K562 (cell line): ENCODE measurements around the gene ZFP69. TPM values are rescaled to one million over a fixed set of nuclear protein-coding genes. Genes with fewer than 3 reads are reported as not detected.

Experiments used
- ATAC-seq: fragments of 200-7000 bp; cut with Tn5 transposase; 3 replicates; pipeline ENCODE4 v1.9.1; 2020; ENCODE audit warnings: moderate library complexity
- BruUV-seq: library from RNA; stranded (reverse); fragments of 400-500 nt; replicated peaks from 2 replicates; lab custom pipeline; 2021; lab: Mats Ljungman, UMichigan
- CTCF ChIA-PET: fragments of 300-600 bp; formaldehyde crosslinking; extraction: SDS; loops from one replicate; lab custom pipeline; 2021; ENCODE audit warnings: low intra/inter-chr PET ratio; lab: Yijun Ruan, JAX
- POLR2A ChIA-PET: fragments of 300-600, 350-650 bp; sonication (Branson Sonifier 250); formaldehyde crosslinking; extraction: SDS; loops from one replicate; lab custom pipeline; 2021; ENCODE audit warnings: antibody characterized with exemption, inconsistent platforms; lab: Yijun Ruan, JAX
- DNase-seq, 4 experiments: peaks; one replicate each; pipeline versions ENCODE4 v3.0.0 to v3.0.0-alpha.2; 2011 to 2018; ENCODE audit warnings: low spot score in 3 of 4, mixed read lengths in 3 of 4; ENCODE audit errors: extremely low read depth in 1 of 4
- FAIRE-seq: peaks from 2 replicates; lab custom pipeline; 2011; peaks lifted over from hg19 to GRCh38; lab: Jason Lieb, UNC
- H2AFZ ChIP-seq: 2 replicates; pipeline ENCODE4 v1.6.0; 2011; ENCODE audit warnings: low read depth, low read length, control low read depth, inconsistent platforms
- H3K27ac ChIP-seq: fragments of 200-600 bp; 3 replicates; pipeline ENCODE4 v1.8.0; 2011; ENCODE audit warnings: low read depth, mild to moderate bottlenecking, control low read depth, inconsistent platforms, low read length, moderate library complexity, mixed read lengths; ENCODE audit errors: extremely low read depth
- H3K27me3 ChIP-seq, 2 experiments: fragments of 300-600 bp in 1 of 2; 2 replicates in 1 of 2; 3 replicates in 1 of 2; pipeline versions ENCODE4 v1.6.0 to v1.8.0; 2011; ENCODE audit warnings: inconsistent platforms in 2 of 2, low read length in 2 of 2, mild to moderate bottlenecking in 1 of 2, mixed read lengths in 1 of 2, moderate library complexity in 1 of 2; ENCODE audit not compliant: control insufficient read depth in 2 of 2, insufficient read depth in 2 of 2
- H3K36me3 ChIP-seq: fragments of 300-600 bp; 3 replicates; pipeline ENCODE4 v1.8.0; 2011; ENCODE audit warnings: mild to moderate bottlenecking, low read length, inconsistent platforms; ENCODE audit not compliant: control insufficient read depth, insufficient read depth
- H3K4me1 ChIP-seq, 2 experiments: fragments of 200-600 bp in 1 of 2; replicated peaks in 1 of 2; 2 replicates in 1 of 2; 3 replicates in 1 of 2; pipeline versions ENCODE4 v1.5.1 to v1.8.0; 2011; ENCODE audit warnings: inconsistent platforms in 2 of 2, low read length in 2 of 2, mild to moderate bottlenecking in 1 of 2, mixed read lengths in 1 of 2, moderate library complexity in 1 of 2; ENCODE audit not compliant: control insufficient read depth in 2 of 2, insufficient read depth in 2 of 2
- H3K4me2 ChIP-seq: 2 replicates; pipeline ENCODE4 v1.6.1; 2011; ENCODE audit warnings: low read length, control low read depth, inconsistent platforms, mixed read lengths; ENCODE audit not compliant: insufficient read depth
- H3K4me3 ChIP-seq: fragments of 200-600 bp; sonication (generic), shearing (Covaris generic); 2 replicates; pipeline ENCODE4 v1.5.1; 2016; ENCODE audit warnings: control low read depth, inconsistent platforms
- H3K79me2 ChIP-seq: fragments of 200-600 bp; 3 replicates; pipeline ENCODE4 v1.8.0; 2011; ENCODE audit warnings: low read length, inconsistent platforms; ENCODE audit not compliant: control insufficient read depth, insufficient read depth
- H3K9ac ChIP-seq, 2 experiments: 2 replicates each; pipeline versions ENCODE4 v1.6.0 to v1.6.1; 2011; ENCODE audit warnings: low read depth in 2 of 2, low read length in 2 of 2, control low read depth in 1 of 2, inconsistent platforms in 1 of 2, mild to moderate bottlenecking in 1 of 2, mixed read lengths in 1 of 2; ENCODE audit not compliant: insufficient read depth in 1 of 2
- H3K9me1 ChIP-seq: one replicate; pipeline ENCODE4 v1.6.0; 2011; ENCODE audit warnings: inconsistent platforms, mild to moderate bottlenecking, low read length, moderate library complexity; ENCODE audit not compliant: control insufficient read depth, insufficient read depth
- H3K9me3 ChIP-seq: replicated peaks from 2 replicates; pipeline ENCODE4 v1.5.1; 2011; ENCODE audit warnings: low read depth, low read length, inconsistent platforms; ENCODE audit not compliant: control insufficient read depth, insufficient read depth
- H4K20me1 ChIP-seq: replicated peaks from 2 replicates; pipeline ENCODE4 v1.6.1; 2011; ENCODE audit warnings: low read length, inconsistent platforms, mixed read lengths; ENCODE audit not compliant: control insufficient read depth, insufficient read depth
- FOXP1 ChIP-seq: sonication (generic); formaldehyde crosslinking; IDR thresholded peaks from 2 replicates; pipeline ENCODE4 v1.8.0; 2022; ENCODE audit warnings: mild to moderate bottlenecking, missing genetic modification reagents
- IFI16 ChIP-seq: fragments of 250-450 bp; sonication (Bioruptor Pico); IDR thresholded peaks from 2 replicates; pipeline ENCODE4 v2.1.2; 2022; ENCODE audit warnings: mild to moderate bottlenecking, inconsistent platforms
- JUND ChIP-seq, 2 experiments: IDR thresholded peaks; 2 replicates in 1 of 2; 3 replicates in 1 of 2; pipeline ENCODE4 v1.6.1; 2011; ENCODE audit warnings: borderline replicate concordance in 2 of 2, low read depth in 2 of 2, low read length in 2 of 2, improper control_type of control experiment in 1 of 2, missing biosample characterization in 1 of 2, missing genetic modification characterization in 1 of 2, missing genetic modification reagents in 1 of 2
- NUFIP1 ChIP-seq: fragments of 450-650 bp; IDR thresholded peaks from 2 replicates; pipeline ENCODE4 v1.6.1; 2018; ENCODE audit not compliant: partially characterized antibody
- PML ChIP-seq: IDR thresholded peaks from 2 replicates; pipeline ENCODE4 v1.6.1; 2012; ENCODE audit warnings: low read length, inconsistent platforms
- POLR3G ChIP-seq: IDR thresholded peaks from 2 replicates; pipeline ENCODE4 v1.6.1; 2011; ENCODE audit not compliant: insufficient read length, insufficient replicate concordance; ENCODE audit errors: extremely low read depth
- RBFOX2 ChIP-seq: fragments of 200-400 bp; formaldehyde crosslinking; IDR thresholded peaks from 2 replicates; pipeline ENCODE4 v1.6.1; 2017; ENCODE audit warnings: low read depth, mild to moderate bottlenecking, low read length, moderate library complexity
- SMC3 ChIP-seq: conservative IDR thresholded peaks from 2 replicates; pipeline ENCODE4 v1.6.1; 2011; ENCODE audit warnings: low read depth, low read length, improper control_type of control experiment; ENCODE audit not compliant: insufficient read depth
- TEAD1 ChIP-seq, 2 experiments: fragments of 450-650 bp in 1 of 2; sonication (generic) in 1 of 2; formaldehyde crosslinking; IDR thresholded peaks; 2 replicates each; pipeline versions ENCODE4 v1.4.0 to v1.8.0; 2020 to 2022; ENCODE audit warnings: mild to moderate bottlenecking in 2 of 2, missing genetic modification reagents in 1 of 2
- TEAD4 ChIP-seq, 2 experiments: sonication (generic) in 1 of 2; formaldehyde crosslinking in 1 of 2; IDR thresholded peaks; 2 replicates each; pipeline versions ENCODE4 v1.6.1 to v1.8.0; 2012 to 2022; ENCODE audit warnings: borderline replicate concordance in 1 of 2, inconsistent platforms in 1 of 2, low read length in 1 of 2, mild to moderate bottlenecking in 1 of 2, missing genetic modification reagents in 1 of 2
- ZBTB1 ChIP-seq: sonication (generic); formaldehyde crosslinking; IDR thresholded peaks from 2 replicates; pipeline ENCODE4 v1.8.1; 2023; ENCODE audit warnings: missing genetic modification reagents, low read depth, mild to moderate bottlenecking, borderline replicate concordance
- in situ Hi-C: fragments of 300-500 bp; cut with MboI; formaldehyde crosslinking; loops from 4 replicates; pipeline ENCODE4 v1.15.0; 2018; ENCODE audit warnings: inconsistent platforms, mixed read lengths
- intact Hi-C: fragments of 100-400 bp; cut with micrococcal nuclease; formaldehyde crosslinking; loops from 2 replicates; pipeline ENCODE4 v1.14.2; 2022
- polyA plus RNA-seq, 8 experiments: library from polyadenylated mRNA; depleted of rRNA in 4 of 8; stranded (reverse) in 5 of 8; unstranded in 3 of 8; fragments of >200 nt; fragmentation: Nextera tagmentation in 2 of 8; fragmentation: Illumina TruSeq in 1 of 8; extraction: Ambion mirVana in 2 of 8; extraction: Trizol in 1 of 8; gene quantifications; 2 replicates each; pipeline versions ENCODE4 v1.2.1 to v1.2.3, GENCODE V29; 2011 to 2014; ENCODE audit warnings: inconsistent platforms in 1 of 8, missing spikeins in 1 of 8
- total RNA-seq, 7 experiments: library from RNA; depleted of rRNA in 6 of 7; stranded (reverse); fragments of >200 nt in 6 of 7; fragmentation: Illumina TruSeq in 2 of 7; extraction: Trizol in 2 of 7; gene quantifications; 2 replicates each; pipeline versions ENCODE4 v1.2.1 to v1.2.3, GENCODE V29; 2011 to 2021; ENCODE audit warnings: low replicate concordance in 1 of 7
- TF ChIP-seq, protein P1 (sequence below): fragments of 450-650 bp; IDR thresholded peaks from 2 replicates; pipeline ENCODE4 v1.6.1; 2016; ENCODE audit warnings: mild to moderate bottlenecking
- TF ChIP-seq, protein P2 (sequence below), 3 experiments: IDR thresholded peaks in 2 of 3; conservative IDR thresholded peaks in 1 of 3; 2 replicates each; pipeline ENCODE4 v1.5.1; 2011 to 2012; ENCODE audit warnings: low read length in 3 of 3, mild to moderate bottlenecking in 3 of 3, control low read depth in 2 of 3, improper control_type of control experiment in 1 of 3, inconsistent platforms in 1 of 3, low read depth in 1 of 3, mixed read lengths in 1 of 3, moderate library complexity in 1 of 3; ENCODE audit not compliant: insufficient read depth in 2 of 3

ZFP69 gene
- total and polyA plus RNA-seq, 9 of the 15 experiments (the other 6 are each of a cell fraction or from before 2014, with no cell fraction given) = 2.0 to 8.4 (median 5.7) TPM

DNA sequence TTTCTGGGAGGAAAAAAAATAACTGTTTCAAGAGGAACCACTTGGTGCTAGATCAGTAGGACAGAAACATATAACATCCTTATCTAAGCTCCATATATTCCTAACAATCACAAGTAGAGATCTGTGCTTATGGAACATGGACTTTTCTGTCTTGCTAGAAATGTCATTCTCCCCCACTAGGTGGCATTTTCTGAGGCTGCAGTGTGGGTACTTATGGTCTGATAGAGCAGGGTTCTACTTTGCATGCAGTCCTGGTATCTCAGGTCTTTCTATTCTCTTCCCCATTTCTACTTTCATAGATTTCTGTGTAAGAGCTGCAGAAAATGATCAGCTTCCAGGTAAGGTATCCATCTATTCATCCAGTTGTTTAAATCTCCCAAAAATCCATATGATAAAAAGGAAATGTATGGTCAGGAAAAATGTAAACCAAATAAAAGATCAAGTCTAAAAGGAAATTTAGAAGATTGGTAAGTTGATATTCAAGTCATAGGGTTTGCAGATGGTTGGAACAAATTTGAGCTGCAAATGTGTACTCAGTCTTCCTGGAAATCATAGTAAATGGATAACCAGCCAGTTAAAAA, 55.8 kb downstream of the ZFP69 start:
- Histone ChIP-seq H4K20me1 (no peaks in the 10 kb centered on the region), H3K9me3 (no peaks in the 10 kb centered on the region), H3K79me2 (peaks cover 9% of the 10 kb centered on the region; the same call in 1 of the 3 replicates), H3K36me3 (peaks cover 4% of the 10 kb centered on the region; the same call in 2 of the 3 replicates), H3K4me2 (peak overlapping the region; percentile 98; the same call in 1 of the 2 replicates), H3K27me3 (no peaks in the 10 kb centered on the region), H3K9me1 (no peaks in the 10 kb centered on the region), H2AFZ (no peak overlapping the region), H3K9ac (no peak overlapping the region), H3K4me3 (0 out of 2 replicates have a peak overlapping the region, but pooled peaks have one; percentile 49), H3K27ac (no peak overlapping the region), H3K4me1 (peaks cover 0 to 5% of the 10 kb centered on the region in 2 experiments; a peak in 2 of 5 replicates)
- CTCF ChIA-PET = no interaction called here
- POLR2A ChIA-PET = interaction anchor here (0.6 to 2.2 kb wide), 15 partner anchors 9 to 380 kb away, joined by 3 to 20 read pairs (median 4); partner anchors contain the start of gene NFYC
- intact Hi-C loops = no loop called here
- in situ Hi-C loops = no loop called here
- FAIRE-seq = peak; percentile 80
- no TSS peak for BruUV-seq
- peak; percentile 72 for ATAC-seq
- peak; percentile 50 to 76 (median 59) for DNase-seq
- TF ChIP-seq PML (no peak), POLR3G (no peak), ZBTB1 (CRISPR knock-in tag) (no peak), IFI16 (CRISPR knock-in tag) (no peak), TEAD4 (IDR thresholded peaks at IDR 0.05; ENCODE audit: low read length) (peak; percentile 30; the same call in 1 of the 2 replicates), TEAD4 (CRISPR knock-in tag; IDR thresholded peaks at IDR 0.05; ENCODE audit: borderline replicate concordance) (no peak), JUND (IDR thresholded peaks at IDR 0.05; ENCODE audit: borderline replicate concordance, low read depth, low read length) (peak; percentile 33; the same call in 1 of the 2 replicates), JUND (tag; IDR thresholded peaks at IDR 0.05; ENCODE audit: borderline replicate concordance, low read depth, low read length) (peak; percentile 20; the same call in 1 of the 3 replicates), RBFOX2 (peak; percentile 36), TEAD1 (CRISPR knock-in tag; IDR thresholded peaks at IDR 0.05) (no peak), FOXP1 (CRISPR knock-in tag) (no peak), NUFIP1 (no peak), SMC3 (peak; percentile 41; the same call in 1 of the 2 replicates)
- TF ChIP-seq, protein P1, sequence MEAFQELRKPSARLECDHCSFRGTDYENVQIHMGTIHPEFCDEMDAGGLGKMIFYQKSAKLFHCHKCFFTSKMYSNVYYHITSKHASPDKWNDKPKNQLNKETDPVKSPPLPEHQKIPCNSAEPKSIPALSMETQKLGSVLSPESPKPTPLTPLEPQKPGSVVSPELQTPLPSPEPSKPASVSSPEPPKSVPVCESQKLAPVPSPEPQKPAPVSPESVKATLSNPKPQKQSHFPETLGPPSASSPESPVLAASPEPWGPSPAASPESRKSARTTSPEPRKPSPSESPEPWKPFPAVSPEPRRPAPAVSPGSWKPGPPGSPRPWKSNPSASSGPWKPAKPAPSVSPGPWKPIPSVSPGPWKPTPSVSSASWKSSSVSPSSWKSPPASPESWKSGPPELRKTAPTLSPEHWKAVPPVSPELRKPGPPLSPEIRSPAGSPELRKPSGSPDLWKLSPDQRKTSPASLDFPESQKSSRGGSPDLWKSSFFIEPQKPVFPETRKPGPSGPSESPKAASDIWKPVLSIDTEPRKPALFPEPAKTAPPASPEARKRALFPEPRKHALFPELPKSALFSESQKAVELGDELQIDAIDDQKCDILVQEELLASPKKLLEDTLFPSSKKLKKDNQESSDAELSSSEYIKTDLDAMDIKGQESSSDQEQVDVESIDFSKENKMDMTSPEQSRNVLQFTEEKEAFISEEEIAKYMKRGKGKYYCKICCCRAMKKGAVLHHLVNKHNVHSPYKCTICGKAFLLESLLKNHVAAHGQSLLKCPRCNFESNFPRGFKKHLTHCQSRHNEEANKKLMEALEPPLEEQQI = no peak
- TF ChIP-seq, protein P2, sequence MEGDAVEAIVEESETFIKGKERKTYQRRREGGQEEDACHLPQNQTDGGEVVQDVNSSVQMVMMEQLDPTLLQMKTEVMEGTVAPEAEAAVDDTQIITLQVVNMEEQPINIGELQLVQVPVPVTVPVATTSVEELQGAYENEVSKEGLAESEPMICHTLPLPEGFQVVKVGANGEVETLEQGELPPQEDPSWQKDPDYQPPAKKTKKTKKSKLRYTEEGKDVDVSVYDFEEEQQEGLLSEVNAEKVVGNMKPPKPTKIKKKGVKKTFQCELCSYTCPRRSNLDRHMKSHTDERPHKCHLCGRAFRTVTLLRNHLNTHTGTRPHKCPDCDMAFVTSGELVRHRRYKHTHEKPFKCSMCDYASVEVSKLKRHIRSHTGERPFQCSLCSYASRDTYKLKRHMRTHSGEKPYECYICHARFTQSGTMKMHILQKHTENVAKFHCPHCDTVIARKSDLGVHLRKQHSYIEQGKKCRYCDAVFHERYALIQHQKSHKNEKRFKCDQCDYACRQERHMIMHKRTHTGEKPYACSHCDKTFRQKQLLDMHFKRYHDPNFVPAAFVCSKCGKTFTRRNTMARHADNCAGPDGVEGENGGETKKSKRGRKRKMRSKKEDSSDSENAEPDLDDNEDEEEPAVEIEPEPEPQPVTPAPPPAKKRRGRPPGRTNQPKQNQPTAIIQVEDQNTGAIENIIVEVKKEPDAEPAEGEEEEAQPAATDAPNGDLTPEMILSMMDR (IDR thresholded peaks at IDR 0.05 in 2 of 3, conservative IDR thresholded peaks at IDR 0.05 in 1 of 3; ENCODE audit: insufficient read depth in 2 of 3, low read depth in 1 of 3, low read length in 3 of 3) = peak; percentile 70 to 82 (median 81)
